NCI-H2081 (cell line): ENCODE data around the gene RORB.

Experiments used
- DNase-seq, 2 experiments: peaks; one replicate each; lab custom pipeline; 2025; lab: John Stamatoyannopoulos, UW

Gene RORB

DNA sequence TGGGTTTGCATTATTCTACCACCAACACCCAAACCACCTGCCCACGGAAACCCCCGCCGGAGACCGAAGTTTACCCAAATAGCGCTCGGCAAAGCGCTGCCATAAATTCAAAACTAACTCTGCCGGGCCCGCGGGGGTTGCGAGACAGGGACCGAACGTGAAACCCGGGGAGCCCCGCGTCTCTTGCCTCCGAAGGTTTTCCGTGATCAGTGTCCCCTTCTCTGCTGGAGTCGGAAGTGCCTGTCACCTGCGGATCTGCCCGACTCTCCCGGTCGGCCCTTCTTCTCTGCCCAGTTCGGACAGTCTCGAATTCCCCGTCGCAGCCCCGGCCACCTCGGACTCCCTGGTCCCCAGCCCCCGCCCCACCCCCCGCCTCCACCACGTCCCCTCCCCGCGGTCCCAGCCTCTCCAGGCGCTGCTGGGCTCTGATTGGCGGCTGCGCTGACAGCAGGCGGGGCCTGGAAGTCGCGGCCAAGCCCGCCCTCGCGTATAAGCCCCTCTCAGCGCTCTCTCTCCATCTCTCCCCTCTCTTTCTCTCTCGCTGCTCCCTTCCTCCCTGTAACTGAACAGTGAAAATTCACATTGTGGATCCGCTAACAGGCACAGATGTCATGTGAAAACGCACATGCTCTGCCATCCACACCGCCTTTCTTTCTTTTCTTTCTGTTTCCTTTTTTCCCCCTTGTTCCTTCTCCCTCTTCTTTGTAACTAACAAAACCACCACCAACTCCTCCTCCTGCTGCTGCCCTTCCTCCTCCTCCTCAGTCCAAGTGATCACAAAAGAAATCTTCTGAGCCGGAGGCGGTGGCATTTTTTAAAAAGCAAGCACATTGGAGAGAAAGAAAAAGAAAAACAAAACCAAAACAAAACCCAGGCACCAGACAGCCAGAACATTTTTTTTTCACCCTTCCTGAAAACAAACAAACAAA is at the start of gene RORB:
TSS of gene RORB (plus strand) at position 517 of the 929 bp plus-strand sequence. CDS start 642 bp downstream, outside the sequence.
- peak; percentile 72 to 74 for DNase-seq

DNA sequence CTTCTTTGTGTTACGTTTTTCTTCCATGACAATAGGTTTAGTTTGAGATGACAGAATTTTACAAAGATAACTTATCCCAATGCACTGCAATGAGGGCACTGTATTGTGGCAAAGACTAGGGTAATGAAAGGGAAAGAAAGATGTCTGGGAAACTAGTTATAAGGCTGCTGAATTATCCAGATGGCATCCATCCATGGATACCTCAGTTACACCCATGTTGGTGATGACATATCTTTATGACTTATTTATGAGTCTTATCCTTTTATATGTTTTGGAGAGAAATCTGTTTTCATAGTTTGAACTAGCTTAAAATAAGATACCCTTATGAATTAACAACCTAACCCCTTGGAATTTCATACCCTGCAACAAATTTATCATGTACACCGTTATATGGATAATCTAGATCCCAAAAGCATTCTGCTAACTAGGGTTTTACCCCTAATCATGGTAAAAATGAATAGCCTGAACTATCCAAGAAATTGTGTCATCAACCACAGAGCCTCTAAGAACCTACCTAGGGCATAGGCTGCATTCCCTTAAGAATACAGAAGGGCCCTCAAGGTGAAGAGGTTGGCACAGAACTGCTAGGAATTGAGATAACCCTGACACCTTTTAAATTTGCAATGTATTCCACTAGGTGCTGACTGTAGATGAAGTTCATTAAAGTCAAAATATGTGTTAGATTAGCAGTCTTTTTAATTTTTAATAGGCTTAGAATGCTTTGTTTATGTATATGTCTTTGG is 49.5 kb upstream of the RORB start:
- no peak for DNase-seq

DNA sequence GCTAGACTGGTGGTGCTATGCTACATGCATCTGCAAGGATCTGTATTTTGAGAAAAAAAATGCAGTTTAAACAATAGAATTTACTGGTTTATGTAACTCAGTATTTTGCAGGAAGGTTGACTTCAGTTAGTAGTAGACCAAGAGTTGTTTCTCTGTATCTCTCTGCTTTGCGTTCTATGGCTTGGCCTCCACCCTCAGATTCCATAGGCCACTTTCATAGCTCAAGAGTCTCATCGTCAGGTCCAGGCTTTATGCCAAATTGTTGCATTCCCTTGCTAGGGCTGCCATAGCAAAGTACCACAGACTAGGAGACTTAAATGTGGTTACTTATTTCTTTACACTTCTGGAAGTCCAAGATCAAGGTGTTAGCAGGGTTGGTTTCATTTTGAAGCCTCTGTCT is 48.1 kb upstream of the RORB start:
- no peak for DNase-seq

DNA sequence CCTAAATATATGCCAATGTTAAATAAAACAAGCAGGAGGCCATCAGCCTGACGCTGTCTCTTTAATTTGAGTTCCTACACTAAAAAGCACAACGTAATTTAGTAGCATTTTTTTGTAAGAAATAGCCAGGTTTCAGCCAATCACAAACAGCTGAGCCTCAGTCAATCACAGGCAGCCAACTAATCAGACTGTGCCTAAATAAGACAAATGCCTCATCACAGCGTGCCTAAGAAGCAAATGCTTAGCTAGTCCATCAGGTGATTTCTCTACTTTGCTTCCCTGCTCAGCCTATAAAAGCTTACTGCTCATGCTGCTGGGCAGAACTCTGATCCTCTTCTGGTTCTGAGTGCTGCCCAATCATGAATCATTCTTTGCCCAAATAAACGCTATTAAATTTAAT is 38.3 kb upstream of the RORB start:
- DNase-seq = no peak

GRCh38 chr9:74463825-74464224 is 33.3 kb upstream of the RORB start:
- DNase-seq = no peak

DNA sequence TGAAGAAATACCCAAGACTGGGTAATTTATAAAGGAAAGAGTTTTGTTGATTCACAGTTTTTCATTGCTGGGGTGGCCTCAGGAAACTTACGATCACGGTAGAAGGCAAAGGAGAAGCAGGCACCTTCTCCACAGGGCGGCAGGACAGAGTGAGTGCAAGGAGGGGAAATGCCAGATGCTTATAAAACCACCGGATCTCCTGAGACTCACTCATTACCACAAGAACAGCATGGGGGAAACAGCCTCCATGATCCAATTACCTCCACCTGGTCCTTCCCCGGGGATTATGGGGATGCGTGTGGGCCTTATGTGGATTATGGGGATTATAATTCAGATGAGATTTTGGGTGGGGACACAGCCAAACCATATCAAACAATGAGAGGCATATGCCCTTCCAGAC is 18.5 kb upstream of the RORB start:
- DNase-seq = no peak

DNA sequence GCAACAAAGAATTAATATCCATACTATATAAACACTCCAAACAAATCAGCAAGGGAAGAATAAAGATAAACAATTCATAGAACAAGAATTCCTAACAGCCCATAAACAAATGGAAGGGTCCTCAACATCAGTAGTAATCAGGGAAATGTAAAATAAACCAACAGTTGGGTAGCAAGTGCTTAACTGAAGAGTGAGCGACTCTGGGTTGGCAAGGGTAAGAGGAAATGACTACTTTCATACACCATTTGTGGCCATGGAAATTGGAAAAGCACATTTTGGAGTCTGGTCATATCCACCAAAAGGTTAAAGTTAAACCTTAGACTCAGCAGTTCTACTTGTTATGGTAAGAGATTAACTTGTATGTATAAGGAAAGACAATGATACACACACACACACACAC is 17.4 kb upstream of the RORB start:
- DNase-seq = no peak

GRCh38 chr9:74487395-74487794 is 9.7 kb upstream of the RORB start:
- DNase-seq = no peak

DNA sequence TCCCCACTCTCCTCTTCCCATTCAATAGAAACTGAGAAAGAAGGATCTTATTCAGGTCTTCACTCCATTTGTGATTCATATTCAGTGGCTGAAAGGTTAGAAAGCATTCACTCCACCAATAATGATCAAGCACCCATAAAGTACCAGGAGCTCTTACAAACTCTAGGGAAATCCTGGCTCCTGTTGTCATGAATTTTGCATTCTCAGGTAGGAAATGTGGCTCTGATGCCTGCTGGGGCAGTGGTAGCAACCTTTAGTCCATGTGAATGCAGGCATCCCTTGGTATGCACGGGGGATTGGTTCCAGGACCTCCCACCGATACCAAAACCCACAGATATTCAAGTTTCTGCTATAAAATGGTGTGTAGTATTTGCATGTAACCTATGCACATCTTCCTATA is 3.6 kb upstream of the RORB start:
- no peak for DNase-seq

GRCh38 chr9:74494490-74494889 is 2.6 kb upstream of the RORB start:
- DNase-seq = no peak

DNA sequence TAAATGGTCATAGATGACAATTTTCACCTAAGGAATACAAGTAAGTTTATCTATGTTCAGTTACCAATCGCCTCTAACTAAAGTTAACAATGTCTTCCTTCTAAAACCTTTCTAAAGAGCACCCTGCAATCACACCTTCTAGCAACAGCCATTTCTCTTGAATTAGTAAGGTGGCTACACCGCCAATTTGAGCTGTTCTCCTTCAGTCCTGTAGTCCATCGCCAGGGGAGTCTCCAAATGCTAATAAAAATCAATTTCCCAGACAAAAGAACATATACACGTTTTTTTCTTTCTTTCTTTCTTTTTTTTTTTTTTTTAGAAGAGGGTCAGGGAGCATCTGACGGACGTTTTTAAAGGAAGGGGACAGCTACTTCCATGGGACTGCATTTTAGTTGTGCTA is 729 bp upstream of the RORB start:
- DNase-seq = peak in 1 of 2 experiments; percentile 13

DNA sequence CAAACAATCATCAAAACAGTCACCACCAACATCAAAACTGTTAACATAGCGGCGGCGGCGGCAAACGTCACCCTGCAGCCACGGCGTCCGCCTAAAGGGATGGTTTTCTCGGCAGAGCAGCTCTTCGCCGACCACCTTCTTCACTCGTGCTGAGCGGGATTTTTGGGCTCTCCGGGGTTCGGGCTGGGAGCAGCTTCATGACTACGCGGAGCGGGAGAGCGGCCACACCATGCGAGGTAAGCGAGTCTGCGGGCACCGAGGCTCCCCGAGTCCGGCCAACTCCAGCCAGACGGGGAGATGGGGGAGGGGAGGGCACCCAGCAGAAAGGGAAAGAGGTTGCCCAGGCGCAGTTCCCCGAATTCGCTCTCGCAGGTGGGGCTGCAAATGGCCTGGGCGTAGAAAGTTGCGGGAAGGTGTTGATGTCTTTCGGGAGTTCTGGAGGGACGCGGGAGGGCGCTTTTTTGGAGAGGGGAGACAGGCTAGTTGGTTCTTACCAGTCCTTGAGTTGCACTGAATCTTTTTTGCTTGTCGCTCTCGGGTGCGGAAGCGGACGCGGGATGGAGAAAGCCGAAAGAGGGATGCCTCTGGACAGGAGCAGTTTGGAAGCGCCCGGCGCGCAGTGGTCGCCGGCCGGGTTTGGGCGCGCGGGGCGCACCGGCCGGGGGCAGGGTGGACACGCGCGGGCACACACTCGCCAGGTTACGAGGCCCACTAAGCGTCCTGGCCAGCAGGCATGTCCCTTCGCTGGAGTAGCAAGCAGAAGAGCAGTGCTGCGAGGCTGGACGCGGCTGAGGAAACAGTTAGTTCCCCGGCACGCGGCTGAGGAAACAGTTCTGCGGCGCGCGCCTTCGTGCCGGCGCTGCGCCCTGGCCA is 849 bp downstream of the RORB start:
- peak in 1 of 2 experiments; percentile 23 for DNase-seq

DNA sequence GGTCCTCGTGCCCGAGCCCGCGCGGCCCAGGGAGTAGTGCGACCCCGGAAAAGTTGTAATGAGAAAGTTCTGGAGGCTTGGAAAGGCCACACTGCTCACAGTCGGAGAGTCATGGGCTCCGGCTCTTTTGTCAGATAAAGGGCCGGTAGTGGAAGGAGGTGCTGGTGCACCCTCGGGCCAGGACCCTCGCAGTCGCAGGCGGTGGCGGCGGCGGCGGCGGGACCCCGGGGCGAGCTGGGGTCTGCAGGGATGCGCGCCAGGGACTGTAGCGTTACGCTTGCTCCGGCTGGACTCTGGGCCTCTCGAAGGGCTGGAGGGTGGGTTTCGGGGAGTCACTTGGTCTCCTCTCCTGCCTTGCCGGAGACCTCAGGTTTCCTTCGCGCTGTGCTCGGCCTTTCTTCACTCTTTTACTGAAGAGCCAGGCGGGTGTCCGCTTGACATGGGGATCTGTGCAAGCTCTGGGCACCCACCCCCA is 1.5 kb downstream of the RORB start:
- DNase-seq = no peak

- DNase-seq = no peak
Measured at GRCh38 chr9:74499111-74499601, 2.0 kb downstream of the RORB start.

- no peak for DNase-seq
Measured at GRCh38 chr9:74499770-74500583, 2.8 kb downstream of the RORB start.

GRCh38 chr9:74500584-74500924 is 3.4 kb downstream of the RORB start:
- no peak for DNase-seq

DNA sequence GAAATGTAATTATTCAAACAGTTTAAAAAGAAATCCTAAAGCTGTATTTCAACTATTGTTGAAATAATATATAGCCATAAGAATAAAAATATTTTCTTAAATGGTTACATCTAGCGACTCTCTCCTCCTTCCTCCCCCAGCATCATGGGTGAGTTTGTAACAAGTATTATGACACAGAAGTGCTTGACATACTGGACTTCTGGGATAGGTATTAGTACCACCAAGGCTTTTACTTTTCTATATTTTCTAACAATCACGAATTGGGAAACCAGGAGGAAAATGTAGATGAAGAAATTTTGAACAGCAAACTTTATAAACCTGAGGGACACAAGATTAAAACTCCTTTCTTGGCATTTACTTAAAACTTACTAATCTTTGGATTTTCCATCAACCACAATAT is 4.4 kb downstream of the RORB start:
- no peak for DNase-seq

GRCh38 chr9:74503219-74503618 is 6.1 kb downstream of the RORB start:
- peak in 1 of 2 experiments; percentile 44 for DNase-seq

GRCh38 chr9:74503666-74504065 is 6.5 kb downstream of the RORB start:
- DNase-seq = peak in 1 of 2 experiments; percentile 23

DNA sequence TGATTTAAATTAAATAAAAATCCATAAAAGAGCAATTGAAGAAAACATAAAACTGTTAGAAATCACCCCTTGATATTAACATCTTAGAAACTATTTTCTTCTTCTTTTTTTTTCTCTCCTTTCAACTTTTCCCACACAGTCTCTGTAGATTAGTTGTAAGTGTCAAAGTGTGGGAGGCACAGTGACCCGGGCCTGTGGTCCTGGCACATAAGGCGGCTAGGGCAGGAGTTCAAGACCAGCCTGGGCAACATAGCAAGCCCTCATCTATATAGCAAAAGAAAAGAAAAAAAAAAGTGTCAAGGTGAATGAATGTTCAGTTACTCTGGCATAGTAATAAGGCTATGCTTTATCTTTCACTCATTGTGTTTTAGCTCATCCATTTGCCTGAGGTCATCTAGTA is 14.2 kb downstream of the RORB start:
- no peak for DNase-seq

DNA sequence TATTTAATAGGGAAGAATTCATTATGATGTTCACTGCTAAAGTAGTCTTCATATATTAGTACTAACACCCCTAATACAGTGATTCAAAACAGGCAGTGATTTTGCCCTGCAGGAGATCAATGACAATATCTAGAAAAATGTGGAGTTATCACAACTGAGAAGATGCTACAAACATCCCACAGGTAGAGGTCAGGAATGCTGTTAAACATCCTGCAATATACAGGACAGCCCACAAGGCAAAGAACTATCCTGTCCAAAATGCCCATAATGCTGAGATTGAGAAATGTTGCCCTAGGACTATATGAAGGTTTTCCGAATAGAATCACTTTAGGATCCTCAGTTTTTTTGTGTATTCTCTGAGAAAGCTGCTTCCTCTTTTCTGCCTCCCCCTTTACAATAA is 15.3 kb downstream of the RORB start:
- DNase-seq = no peak
